ENCODE measurements around the gene NT5C2. TPM values are rescaled to one million over a fixed set of nuclear protein-coding genes. Genes with fewer than 3 reads are reported as not detected.

The NT5C2 gene
- total RNA-seq, 1 experiment from 2014 or later, result 52.2 TPM

DNA sequence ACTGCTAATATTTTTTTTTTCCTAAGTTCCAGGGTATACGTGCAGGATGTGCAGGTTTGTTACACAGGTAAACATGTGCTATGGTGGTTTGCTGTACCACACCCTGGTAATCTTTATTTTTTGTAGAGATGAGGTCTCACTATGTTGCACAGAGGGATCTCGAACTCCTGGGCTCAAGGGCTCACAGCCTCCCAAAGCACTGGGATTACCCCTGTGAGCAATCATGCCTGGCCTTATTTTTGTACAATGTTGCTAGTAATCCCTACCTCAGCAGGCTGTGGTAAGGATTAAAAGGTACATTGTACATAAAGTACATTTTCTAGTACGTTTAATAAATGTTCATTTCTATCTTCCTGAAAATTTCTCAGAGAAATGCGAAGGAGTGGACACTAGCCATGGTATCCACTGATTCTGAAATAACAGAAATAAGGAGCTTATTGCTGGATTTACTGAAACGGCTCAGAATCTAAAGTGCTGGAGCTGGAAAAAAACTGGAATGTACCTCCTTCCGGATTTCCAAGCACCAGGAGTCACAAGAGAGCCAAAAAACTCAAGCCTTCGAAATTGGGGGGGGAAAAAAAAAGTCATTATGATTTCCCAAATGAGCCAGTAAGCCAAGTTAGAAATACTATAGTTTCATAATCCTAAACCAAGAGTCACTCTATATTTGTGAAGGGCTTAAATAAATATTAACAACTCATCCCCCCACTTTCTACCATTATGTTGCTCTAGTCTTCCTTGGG, 69.6 kb downstream of the NT5C2 start:
- POLR2A ChIA-PET, result interaction anchor here (1.4 to 1.7 kb wide), 2 partner anchors 8 to 10 kb away, joined by 5 to 6 read pairs; no protein-coding TSS in a partner anchor

GRCh38 chr10:103120977-103121735, 71.9 kb downstream of the NT5C2 start:
- peak; percentile 44 for DNase-seq (ENCODE audit: unreplicated experiment)
- no TSS peak for BruUV-seq (replicated peaks)
- Mint-ChIP-seq H3K36me3 (ENCODE audit: insufficient read depth, unreplicated experiment) (peaks cover 30% of the 10 kb centered on the region), H3K4me1 (ENCODE audit: insufficient read depth, unreplicated experiment) (no peaks in the 10 kb centered on the region), H3K4me3 (ENCODE audit: unreplicated experiment) (no peak overlapping the region), H3K27ac (ENCODE audit: low read depth, unreplicated experiment) (no peak overlapping the region), H3K27me3 (ENCODE audit: insufficient read depth, unreplicated experiment) (no peaks in the 10 kb centered on the region), H3K9me3 (ENCODE audit: unreplicated experiment) (no peaks in the 10 kb centered on the region)
- intact Hi-C loops (cut with micrococcal nuclease), result loop anchor here (5.0 kb wide), 1 partner anchor 121 kb away; no protein-coding TSS in a partner anchor
- TF ChIP-seq, protein P1, sequence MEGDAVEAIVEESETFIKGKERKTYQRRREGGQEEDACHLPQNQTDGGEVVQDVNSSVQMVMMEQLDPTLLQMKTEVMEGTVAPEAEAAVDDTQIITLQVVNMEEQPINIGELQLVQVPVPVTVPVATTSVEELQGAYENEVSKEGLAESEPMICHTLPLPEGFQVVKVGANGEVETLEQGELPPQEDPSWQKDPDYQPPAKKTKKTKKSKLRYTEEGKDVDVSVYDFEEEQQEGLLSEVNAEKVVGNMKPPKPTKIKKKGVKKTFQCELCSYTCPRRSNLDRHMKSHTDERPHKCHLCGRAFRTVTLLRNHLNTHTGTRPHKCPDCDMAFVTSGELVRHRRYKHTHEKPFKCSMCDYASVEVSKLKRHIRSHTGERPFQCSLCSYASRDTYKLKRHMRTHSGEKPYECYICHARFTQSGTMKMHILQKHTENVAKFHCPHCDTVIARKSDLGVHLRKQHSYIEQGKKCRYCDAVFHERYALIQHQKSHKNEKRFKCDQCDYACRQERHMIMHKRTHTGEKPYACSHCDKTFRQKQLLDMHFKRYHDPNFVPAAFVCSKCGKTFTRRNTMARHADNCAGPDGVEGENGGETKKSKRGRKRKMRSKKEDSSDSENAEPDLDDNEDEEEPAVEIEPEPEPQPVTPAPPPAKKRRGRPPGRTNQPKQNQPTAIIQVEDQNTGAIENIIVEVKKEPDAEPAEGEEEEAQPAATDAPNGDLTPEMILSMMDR (IDR thresholded peaks at IDR 0.05; ENCODE audit: unreplicated experiment), result no peak
- POLR2A ChIA-PET, result no interaction called here
- CTCF ChIA-PET, result no interaction called here

More for the DNA sequence above, 69.6 kb downstream of the NT5C2 start:
- Mint-ChIP-seq H3K4me3 (ENCODE audit: unreplicated experiment) (no peak overlapping the region), H3K4me1 (ENCODE audit: insufficient read depth, unreplicated experiment) (no peaks in the 10 kb centered on the region), H3K36me3 (ENCODE audit: insufficient read depth, unreplicated experiment) (peaks cover 45% of the 10 kb centered on the region), H3K9me3 (ENCODE audit: unreplicated experiment) (no peaks in the 10 kb centered on the region), H3K27ac (ENCODE audit: low read depth, unreplicated experiment) (no peak overlapping the region), H3K27me3 (ENCODE audit: insufficient read depth, unreplicated experiment) (no peaks in the 10 kb centered on the region)
- TF ChIP-seq, protein P1 (IDR thresholded peaks at IDR 0.05; ENCODE audit: unreplicated experiment), result no peak
- no peak for DNase-seq (ENCODE audit: unreplicated experiment)
- intact Hi-C loops (cut with micrococcal nuclease), result loop anchor here (5.0 kb wide), 1 partner anchor 119 kb away; no protein-coding TSS in a partner anchor
- no TSS peak for BruUV-seq (replicated peaks)
- CTCF ChIA-PET, result interaction anchor here (0.7 kb wide), 1 partner anchor 155 kb away, joined by 7 read pairs; no protein-coding TSS in a partner anchor

DNA sequence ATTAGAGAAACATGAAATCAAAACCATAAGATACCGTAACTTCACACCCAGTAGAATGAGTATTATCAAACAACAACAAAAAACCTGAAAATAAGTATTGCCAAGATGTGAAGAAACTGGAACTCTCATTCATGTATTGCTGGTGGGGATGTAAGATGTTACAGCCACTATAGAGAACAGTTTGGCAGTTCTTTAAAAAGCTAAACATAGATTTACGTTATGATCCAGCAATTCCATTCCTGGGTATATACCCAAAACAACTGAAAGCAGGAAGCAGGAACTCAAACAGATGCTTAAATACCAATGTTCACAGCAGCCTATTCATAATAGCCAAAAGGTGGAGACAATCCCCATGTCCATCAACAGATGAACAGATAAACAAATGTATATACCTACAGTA, 72.5 kb downstream of the NT5C2 start:
- ChIA-PET CTCF (interaction anchor here (0.6 to 0.7 kb wide), 2 partner anchors 111 to 223 kb away, joined by 3 read pairs; no protein-coding TSS in a partner anchor), POLR2A (interaction anchor here (3.1 kb wide), 1 partner anchor 34 kb away, joined by 10 read pairs; no protein-coding TSS in a partner anchor)
- BruUV-seq (replicated peaks), result no TSS peak
- DNase-seq (ENCODE audit: unreplicated experiment), result no peak
- TF ChIP-seq, protein P1 (IDR thresholded peaks at IDR 0.05; ENCODE audit: unreplicated experiment), result no peak
- peak overlapping the region; percentile 42 for H3K27ac Mint-ChIP-seq (ENCODE audit: low read depth, unreplicated experiment)
- no peak overlapping the region for H3K4me3 Mint-ChIP-seq (ENCODE audit: unreplicated experiment)
- peaks cover 24% of the 10 kb centered on the region for H3K36me3 Mint-ChIP-seq (ENCODE audit: insufficient read depth, unreplicated experiment)
- H3K9me3 Mint-ChIP-seq (ENCODE audit: unreplicated experiment), result no peaks in the 10 kb centered on the region
- no peaks in the 10 kb centered on the region for H3K4me1 Mint-ChIP-seq (ENCODE audit: insufficient read depth, unreplicated experiment)
- no peaks in the 10 kb centered on the region for H3K27me3 Mint-ChIP-seq (ENCODE audit: insufficient read depth, unreplicated experiment)
- intact Hi-C loops (cut with micrococcal nuclease), result loop anchor here (5.0 kb wide), 1 partner anchor 122 kb away; no protein-coding TSS in a partner anchor

- Mint-ChIP-seq H3K36me3 (ENCODE audit: insufficient read depth, unreplicated experiment) (peaks cover 13% of the 10 kb centered on the region), H3K4me3 (ENCODE audit: unreplicated experiment) (no peak overlapping the region), H3K9me3 (ENCODE audit: unreplicated experiment) (no peaks in the 10 kb centered on the region), H3K27me3 (ENCODE audit: insufficient read depth, unreplicated experiment) (no peaks in the 10 kb centered on the region), H3K4me1 (ENCODE audit: insufficient read depth, unreplicated experiment) (no peaks in the 10 kb centered on the region), H3K27ac (ENCODE audit: low read depth, unreplicated experiment) (no peak overlapping the region)
- intact Hi-C loops (cut with micrococcal nuclease), result no loop called here
- no peak for DNase-seq (ENCODE audit: unreplicated experiment)
- no TSS peak for BruUV-seq (replicated peaks)
- TF ChIP-seq, protein P1 (IDR thresholded peaks at IDR 0.05; ENCODE audit: unreplicated experiment), result no peak
- CTCF ChIA-PET, result interaction anchor here (0.7 to 1.0 kb wide), 2 partner anchors 128 to 327 kb away, joined by 3 read pairs; no protein-coding TSS in a partner anchor
- POLR2A ChIA-PET, result interaction anchor here (0.8 to 1.5 kb wide), 2 partner anchors 36 to 75 kb away, joined by 3 to 4 read pairs; no protein-coding TSS in a partner anchor
These were observed 75.8 kb downstream of the NT5C2 start for GRCh38 chr10:103117247-103117646.
